Measurements from ENCODE around the gene CPED1.

DNA sequence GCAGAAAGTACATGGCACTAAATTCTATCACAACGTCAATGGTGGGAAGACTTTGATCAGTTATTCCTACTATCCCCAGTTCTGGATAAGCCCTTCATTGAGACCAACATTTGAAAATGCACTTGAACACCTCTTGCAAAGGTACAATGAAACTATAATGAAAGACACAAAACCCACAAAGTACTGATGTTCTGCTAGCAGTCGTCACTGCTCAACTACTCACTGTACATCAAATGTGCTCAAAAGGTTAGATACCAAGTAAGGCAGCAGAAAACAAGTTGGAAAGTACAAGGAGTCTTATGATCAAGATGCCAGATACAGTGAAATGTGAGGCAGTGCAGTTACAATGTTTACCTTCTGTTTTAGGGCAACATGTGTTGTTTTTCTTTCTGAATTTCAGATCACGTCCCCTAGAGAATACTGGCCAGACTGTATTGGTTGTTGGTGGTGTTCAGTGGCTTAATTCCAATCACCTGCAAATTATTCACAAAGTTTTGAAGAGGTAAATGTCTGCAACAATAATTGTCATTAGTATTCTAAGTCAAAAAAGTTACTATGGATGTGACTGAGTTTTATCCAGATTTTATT lies 277.9 kb downstream of the CPED1 start:
- TF ChIP-seq EP300 (conservative IDR thresholded peaks at IDR 0.05; ENCODE audit: poor library complexity, severe bottlenecking) = no peak
- TF ChIP-seq, protein P1, sequence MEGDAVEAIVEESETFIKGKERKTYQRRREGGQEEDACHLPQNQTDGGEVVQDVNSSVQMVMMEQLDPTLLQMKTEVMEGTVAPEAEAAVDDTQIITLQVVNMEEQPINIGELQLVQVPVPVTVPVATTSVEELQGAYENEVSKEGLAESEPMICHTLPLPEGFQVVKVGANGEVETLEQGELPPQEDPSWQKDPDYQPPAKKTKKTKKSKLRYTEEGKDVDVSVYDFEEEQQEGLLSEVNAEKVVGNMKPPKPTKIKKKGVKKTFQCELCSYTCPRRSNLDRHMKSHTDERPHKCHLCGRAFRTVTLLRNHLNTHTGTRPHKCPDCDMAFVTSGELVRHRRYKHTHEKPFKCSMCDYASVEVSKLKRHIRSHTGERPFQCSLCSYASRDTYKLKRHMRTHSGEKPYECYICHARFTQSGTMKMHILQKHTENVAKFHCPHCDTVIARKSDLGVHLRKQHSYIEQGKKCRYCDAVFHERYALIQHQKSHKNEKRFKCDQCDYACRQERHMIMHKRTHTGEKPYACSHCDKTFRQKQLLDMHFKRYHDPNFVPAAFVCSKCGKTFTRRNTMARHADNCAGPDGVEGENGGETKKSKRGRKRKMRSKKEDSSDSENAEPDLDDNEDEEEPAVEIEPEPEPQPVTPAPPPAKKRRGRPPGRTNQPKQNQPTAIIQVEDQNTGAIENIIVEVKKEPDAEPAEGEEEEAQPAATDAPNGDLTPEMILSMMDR (IDR thresholded peaks at IDR 0.05; ENCODE audit: poor library complexity, severe bottlenecking) = no peak
- TF ChIP-seq, protein P2, sequence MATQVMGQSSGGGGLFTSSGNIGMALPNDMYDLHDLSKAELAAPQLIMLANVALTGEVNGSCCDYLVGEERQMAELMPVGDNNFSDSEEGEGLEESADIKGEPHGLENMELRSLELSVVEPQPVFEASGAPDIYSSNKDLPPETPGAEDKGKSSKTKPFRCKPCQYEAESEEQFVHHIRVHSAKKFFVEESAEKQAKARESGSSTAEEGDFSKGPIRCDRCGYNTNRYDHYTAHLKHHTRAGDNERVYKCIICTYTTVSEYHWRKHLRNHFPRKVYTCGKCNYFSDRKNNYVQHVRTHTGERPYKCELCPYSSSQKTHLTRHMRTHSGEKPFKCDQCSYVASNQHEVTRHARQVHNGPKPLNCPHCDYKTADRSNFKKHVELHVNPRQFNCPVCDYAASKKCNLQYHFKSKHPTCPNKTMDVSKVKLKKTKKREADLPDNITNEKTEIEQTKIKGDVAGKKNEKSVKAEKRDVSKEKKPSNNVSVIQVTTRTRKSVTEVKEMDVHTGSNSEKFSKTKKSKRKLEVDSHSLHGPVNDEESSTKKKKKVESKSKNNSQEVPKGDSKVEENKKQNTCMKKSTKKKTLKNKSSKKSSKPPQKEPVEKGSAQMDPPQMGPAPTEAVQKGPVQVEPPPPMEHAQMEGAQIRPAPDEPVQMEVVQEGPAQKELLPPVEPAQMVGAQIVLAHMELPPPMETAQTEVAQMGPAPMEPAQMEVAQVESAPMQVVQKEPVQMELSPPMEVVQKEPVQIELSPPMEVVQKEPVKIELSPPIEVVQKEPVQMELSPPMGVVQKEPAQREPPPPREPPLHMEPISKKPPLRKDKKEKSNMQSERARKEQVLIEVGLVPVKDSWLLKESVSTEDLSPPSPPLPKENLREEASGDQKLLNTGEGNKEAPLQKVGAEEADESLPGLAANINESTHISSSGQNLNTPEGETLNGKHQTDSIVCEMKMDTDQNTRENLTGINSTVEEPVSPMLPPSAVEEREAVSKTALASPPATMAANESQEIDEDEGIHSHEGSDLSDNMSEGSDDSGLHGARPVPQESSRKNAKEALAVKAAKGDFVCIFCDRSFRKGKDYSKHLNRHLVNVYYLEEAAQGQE (IDR thresholded peaks at IDR 0.05; ENCODE audit: borderline replicate concordance) = no peak
- TF ChIP-seq SMC3 (conservative IDR thresholded peaks at IDR 0.05; ENCODE audit: poor library complexity) = no peak
- TF ChIP-seq POLR2AphosphoS5 (IDR thresholded peaks at IDR 0.05) = no peak
- no peak for TF ChIP-seq EZH2 (IDR thresholded peaks at IDR 0.05; ENCODE audit: borderline replicate concordance, insufficient read depth, low read length, poor library complexity, severe bottlenecking)
- TF ChIP-seq MXI1 (conservative IDR thresholded peaks at IDR 0.05; ENCODE audit: poor library complexity, severe bottlenecking) = no peak
- no peak for TF ChIP-seq RAD21 (conservative IDR thresholded peaks at IDR 0.05)
